Measurements from ENCODE around the gene FRAS1. TPM values are rescaled to one million over a fixed set of nuclear protein-coding genes. Genes with fewer than 3 reads are reported as not detected.
A peak's percentile ranks its signal among the peaks of the same experiment; 100 is the strongest.

The FRAS1 gene
- total and polyA plus RNA-seq, 2 donors (not counting 1 experiment from before 2014, with no cell fraction given), result 0.30 to 0.66 TPM

GRCh38 chr4:78581618-78582017 lies 524.5 kb downstream of the FRAS1 start:
- H3K9ac ChIP-seq (ENCODE audit: insufficient read depth, low read length), result no peak overlapping the region
- no peaks in the 10 kb centered on the region for H3K4me1 ChIP-seq (ENCODE audit: control insufficient read depth, extremely low read depth, insufficient read depth, low read length)
- no peaks in the 10 kb centered on the region for H3K36me3 ChIP-seq (ENCODE audit: control insufficient read depth, insufficient read depth, low read length)
- H3K27me3 ChIP-seq (ENCODE audit: control insufficient read depth, insufficient read depth, low read length), result no peaks in the 10 kb centered on the region
- no peak for TF ChIP-seq CTCF (conservative IDR thresholded peaks at IDR 0.05 in 1 of 2, IDR thresholded peaks at IDR 0.05 in 1 of 2; ENCODE audit: low read depth in 1 of 2, low read length in 2 of 2)
- no peak for TF ChIP-seq EZH2 (IDR thresholded peaks at IDR 0.05; ENCODE audit: low read length, missing control alignments)
- H3K9me3 ChIP-seq (ENCODE audit: control insufficient read depth, insufficient read depth, low read depth, low read length), result no peaks in the 10 kb centered on the region
- H3K4me3 ChIP-seq (replicated peaks in 1 of 4; ENCODE audit: control extremely low read depth in 1 of 4, insufficient read depth in 1 of 4, low read depth in 3 of 4, low read length in 4 of 4), result no peak overlapping the region
- no peak for DNase-seq (ENCODE audit: low read depth in 2 of 2)
- H4K20me1 ChIP-seq (ENCODE audit: control insufficient read depth, extremely low read depth, insufficient read depth, low read length), result no peaks in the 10 kb centered on the region
- no peak overlapping the region for H2AFZ ChIP-seq (ENCODE audit: low read length)
- H3K79me2 ChIP-seq (ENCODE audit: control insufficient read depth, insufficient read depth, low read length), result no peaks in the 10 kb centered on the region
- H3K4me2 ChIP-seq (ENCODE audit: extremely low read depth, insufficient read depth, low read length), result no peak overlapping the region
- H3K27ac ChIP-seq (ENCODE audit: insufficient read depth, low read length), result no peak overlapping the region

GRCh38 chr4:78584863-78585547 lies 527.9 kb downstream of the FRAS1 start:
- no peaks in the 10 kb centered on the region for H3K36me3 ChIP-seq (ENCODE audit: control insufficient read depth, insufficient read depth, low read length)
- H2AFZ ChIP-seq (ENCODE audit: low read length), result peak overlapping the region; percentile 5
- H3K79me2 ChIP-seq (ENCODE audit: control insufficient read depth, insufficient read depth, low read length), result no peaks in the 10 kb centered on the region
- H3K4me1 ChIP-seq (ENCODE audit: control insufficient read depth, extremely low read depth, insufficient read depth, low read length), result no peaks in the 10 kb centered on the region
- H3K9ac ChIP-seq (ENCODE audit: insufficient read depth, low read length), result no peak overlapping the region
- H3K9me3 ChIP-seq (ENCODE audit: control insufficient read depth, insufficient read depth, low read depth, low read length), result no peaks in the 10 kb centered on the region
- no peak for TF ChIP-seq CTCF (conservative IDR thresholded peaks at IDR 0.05 in 1 of 2, IDR thresholded peaks at IDR 0.05 in 1 of 2; ENCODE audit: low read depth in 1 of 2, low read length in 2 of 2)
- TF ChIP-seq EZH2 (IDR thresholded peaks at IDR 0.05; ENCODE audit: low read length, missing control alignments), result no peak
- no peak overlapping the region for H3K4me2 ChIP-seq (ENCODE audit: extremely low read depth, insufficient read depth, low read length)
- no peak for DNase-seq (ENCODE audit: low read depth in 2 of 2)
- H3K27ac ChIP-seq (ENCODE audit: insufficient read depth, low read length), result peak overlapping the region; percentile 23
- H3K27me3 ChIP-seq (ENCODE audit: control insufficient read depth, insufficient read depth, low read length), result no peaks in the 10 kb centered on the region
- no peak overlapping the region for H3K4me3 ChIP-seq (replicated peaks in 1 of 4; ENCODE audit: control extremely low read depth in 1 of 4, insufficient read depth in 1 of 4, low read depth in 3 of 4, low read length in 4 of 4)
- H4K20me1 ChIP-seq (ENCODE audit: control insufficient read depth, extremely low read depth, insufficient read depth, low read length), result no peaks in the 10 kb centered on the region

- Histone ChIP-seq H3K9me3 (ENCODE audit: control insufficient read depth, insufficient read depth, low read depth, low read length) (no peaks in the 10 kb centered on the region), H3K9ac (ENCODE audit: insufficient read depth, low read length) (no peak overlapping the region), H2AFZ (ENCODE audit: low read length) (peak overlapping the region; percentile 5), H3K27ac (ENCODE audit: insufficient read depth, low read length) (peak overlapping the region; percentile 23), H3K4me1 (ENCODE audit: control insufficient read depth, extremely low read depth, insufficient read depth, low read length) (no peaks in the 10 kb centered on the region), H3K27me3 (ENCODE audit: control insufficient read depth, insufficient read depth, low read length) (no peaks in the 10 kb centered on the region), H3K79me2 (ENCODE audit: control insufficient read depth, insufficient read depth, low read length) (no peaks in the 10 kb centered on the region), H3K4me3 (replicated peaks in 1 of 4; ENCODE audit: control extremely low read depth in 1 of 4, insufficient read depth in 1 of 4, low read depth in 3 of 4, low read length in 4 of 4) (no peak overlapping the region), H4K20me1 (ENCODE audit: control insufficient read depth, extremely low read depth, insufficient read depth, low read length) (no peaks in the 10 kb centered on the region), H3K36me3 (ENCODE audit: control insufficient read depth, insufficient read depth, low read length) (no peaks in the 10 kb centered on the region), H3K4me2 (ENCODE audit: extremely low read depth, insufficient read depth, low read length) (no peak overlapping the region)
- TF ChIP-seq CTCF (conservative IDR thresholded peaks at IDR 0.05 in 1 of 2, IDR thresholded peaks at IDR 0.05 in 1 of 2; ENCODE audit: low read depth in 1 of 2, low read length in 2 of 2) (no peak), EZH2 (IDR thresholded peaks at IDR 0.05; ENCODE audit: low read length, missing control alignments) (no peak)
- peak in 1 of 2 donors; percentile 59 for DNase-seq (ENCODE audit: low read depth in 2 of 2)
Observed at GRCh38 chr4:78585633-78586032, 528.5 kb downstream of the FRAS1 start.

Measured in fibroblast of lung (primary cell).